ENCODE data around the gene MUC22. TPM values are rescaled to one million over a fixed set of nuclear protein-coding genes. Genes with fewer than 3 reads are reported as not detected.

MUC22 gene
- total RNA-seq, 1 experiment from 2014 or later, result not detected

- DNase-seq (ENCODE audit: low read depth), result no peak
These were observed 66.3 kb downstream of the MUC22 start for GRCh38 chr6:31076611-31077010.

- DNase-seq (ENCODE audit: low read depth), result peak; percentile 65
These were observed 69.5 kb downstream of the MUC22 start for GRCh38 chr6:31079656-31080261.

GRCh38 chr6:31081872-31082271, 71.6 kb downstream of the MUC22 start:
- no peak for DNase-seq (ENCODE audit: low read depth)

DNA sequence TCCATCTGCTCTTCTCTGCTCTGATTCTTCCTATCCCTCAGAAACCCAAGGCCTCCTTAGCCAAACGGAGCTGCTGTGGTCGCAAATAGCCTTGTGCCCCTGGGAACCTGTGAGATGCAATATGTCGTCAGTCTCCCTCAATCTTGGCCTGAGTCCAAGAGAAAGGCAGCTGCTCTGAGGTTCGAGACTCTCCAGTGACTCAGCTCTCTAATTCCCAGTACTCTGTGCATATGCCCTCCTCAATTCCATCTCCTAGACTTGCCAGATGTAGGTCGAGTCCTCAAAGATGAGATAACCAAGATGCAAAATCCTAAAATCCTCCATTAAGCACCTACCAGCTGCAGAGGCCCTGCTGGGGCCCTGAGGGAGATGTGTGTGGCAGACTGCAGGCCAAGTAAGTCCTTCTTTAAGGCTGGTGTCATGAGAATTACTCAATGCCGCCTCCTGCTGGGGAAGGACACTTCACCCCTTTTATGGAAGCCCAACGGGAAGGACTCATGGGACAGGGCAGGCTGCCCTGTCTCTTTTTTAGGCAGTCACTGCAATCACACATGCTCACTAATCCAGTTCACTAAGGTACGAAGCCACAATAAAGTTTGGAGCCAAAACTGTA, 73.6 kb downstream of the MUC22 start:
- peak; percentile 85 for DNase-seq (ENCODE audit: low read depth)

Other genes with a start within 250 kb of the MUC22 start
- gene DDR1, start 126.0 kb upstream of the MUC22 start, total RNA-seq (2014; rRNA removed; shearing (Covaris generic)), result 12.7 and 25.0 TPM in 2 replicates
- 12.6 and 13.7 TPM in 2 replicates for gene GTF2H4, start 102.3 kb upstream of the MUC22 start, total RNA-seq (2014; rRNA removed; shearing (Covaris generic))
- gene VARS2, start 96.2 kb upstream of the MUC22 start, total RNA-seq (2014; rRNA removed; shearing (Covaris generic)), result 18.8 and 23.5 TPM in 2 replicates
- not detected in 2 replicates for gene SFTA2, start 78.3 kb upstream of the MUC22 start, total RNA-seq (2014; rRNA removed; shearing (Covaris generic))
- not detected in 2 replicates for gene MUCL3, start 69.5 kb upstream of the MUC22 start, total RNA-seq (2014; rRNA removed; shearing (Covaris generic))
- gene MUC21, start 26.8 kb upstream of the MUC22 start, total RNA-seq (2014; rRNA removed; shearing (Covaris generic)), result not detected in 2 replicates
- not detected in 2 replicates for gene C6orf15, start 102.1 kb downstream of the MUC22 start, total RNA-seq (2014; rRNA removed; shearing (Covaris generic))
- 0.23 and 1.5 TPM in 2 replicates for gene PSORS1C1, start 104.3 kb downstream of the MUC22 start, total RNA-seq (2014; rRNA removed; shearing (Covaris generic))
- gene CDSN, start 110.0 kb downstream of the MUC22 start, total RNA-seq (2014; rRNA removed; shearing (Covaris generic)), result not detected in 2 replicates
- not detected in 2 replicates for gene PSORS1C2, start 128.6 kb downstream of the MUC22 start, total RNA-seq (2014; rRNA removed; shearing (Covaris generic))
- gene CCHCR1, start 147.3 kb downstream of the MUC22 start, total RNA-seq (2014; rRNA removed; shearing (Covaris generic)), result 41.5 and 42.0 TPM in 2 replicates
- gene TCF19, start 148.1 kb downstream of the MUC22 start, total RNA-seq (2014; rRNA removed; shearing (Covaris generic)), result 47.5 and 48.2 TPM in 2 replicates
- 5.6 and 12.2 TPM in 2 replicates for gene POU5F1, start 160.2 kb downstream of the MUC22 start, total RNA-seq (2014; rRNA removed; shearing (Covaris generic))